ENCODE results near the gene DDRGK1.
A peak's percentile ranks its signal among the peaks of the same experiment; 100 is the strongest.
"Not testable (repeated sequence)": the region's sequence is repeated elsewhere in the genome, so short reads cannot be mapped to it uniquely, and the experiment has no call there.

DDRGK1 gene

GRCh38 chr20:3215359-3215917 is 11.0 kb upstream of the DDRGK1 start:
- not testable (repeated sequence) for DNase-seq (ENCODE audit: low read depth)

- no peak for DNase-seq (ENCODE audit: low read depth)
Observed at GRCh38 chr20:3213226-3213625, 8.7 kb upstream of the DDRGK1 start.

GRCh38 chr20:3210346-3210745 is 5.9 kb upstream of the DDRGK1 start:
- DNase-seq (ENCODE audit: low read depth): no peak

DNA sequence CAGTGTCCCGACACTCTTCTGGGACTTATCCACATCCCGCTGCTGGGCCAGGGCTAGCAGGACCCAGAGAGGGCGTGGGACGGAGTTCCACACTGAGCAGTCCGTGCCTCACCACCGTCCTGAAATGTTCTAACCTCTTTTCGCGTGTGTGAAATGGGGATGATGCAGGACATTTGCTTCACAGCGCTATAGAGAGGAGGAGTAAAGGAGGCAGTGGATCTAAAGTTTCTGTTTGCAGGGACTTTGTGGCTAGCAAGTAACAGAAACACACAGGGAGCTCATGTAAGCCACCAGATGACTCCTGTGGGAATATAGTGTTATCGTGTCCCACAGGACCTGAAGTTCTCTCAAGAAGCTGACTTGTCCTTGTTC is 5.5 kb upstream of the DDRGK1 start:
- DNase-seq (ENCODE audit: low read depth): no peak

DNA sequence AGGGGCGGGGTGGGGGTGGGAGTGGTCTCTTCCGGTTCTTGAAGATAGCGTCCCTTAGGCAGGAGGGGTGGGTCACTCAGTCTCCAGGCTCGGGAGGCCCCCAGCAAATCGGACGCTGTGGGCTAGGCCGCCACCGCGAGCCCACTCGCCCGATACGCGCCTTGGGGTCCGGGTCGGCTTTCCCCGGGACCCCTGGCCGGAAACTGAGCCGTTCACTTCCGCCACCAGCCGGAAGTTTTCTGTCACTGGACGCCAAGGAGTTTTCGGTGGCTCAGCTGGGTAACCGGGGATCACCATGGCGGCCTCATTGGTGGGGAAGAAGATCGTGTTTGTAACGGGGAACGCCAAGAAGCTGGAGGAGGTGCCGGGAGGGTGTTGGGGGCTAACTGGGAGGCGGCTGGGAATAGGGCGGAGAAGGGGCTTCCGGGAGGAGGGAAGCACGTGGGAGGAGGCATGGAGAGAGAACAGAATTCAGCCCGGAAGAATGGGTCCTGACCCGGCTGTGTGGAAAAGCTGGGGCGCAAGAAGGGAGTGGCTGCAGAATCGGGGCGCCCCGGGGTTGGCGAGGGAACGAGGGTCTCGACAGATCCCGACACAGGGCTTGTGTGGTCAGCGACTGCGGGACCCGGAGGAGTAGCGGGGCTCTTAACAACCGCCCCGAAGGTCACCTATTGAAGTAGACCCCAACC is 4.9 kb upstream of the DDRGK1 start, which contains the start of gene ITPA:
Gene ITPA, plus strand, starts transcription at position 242 of the 689 bp plus-strand sequence. Its CDS starts 54 bp downstream, at position 296.
- DNase-seq (ENCODE audit: low read depth): peak; percentile 43

GRCh38 chr20:3208786-3209256 is 4.3 kb upstream of the DDRGK1 start:
- no peak for DNase-seq (ENCODE audit: low read depth)

GRCh38 chr20:3203315-3204123 is 963 bp downstream of the DDRGK1 start:
- DNase-seq (ENCODE audit: low read depth): no peak

DNA sequence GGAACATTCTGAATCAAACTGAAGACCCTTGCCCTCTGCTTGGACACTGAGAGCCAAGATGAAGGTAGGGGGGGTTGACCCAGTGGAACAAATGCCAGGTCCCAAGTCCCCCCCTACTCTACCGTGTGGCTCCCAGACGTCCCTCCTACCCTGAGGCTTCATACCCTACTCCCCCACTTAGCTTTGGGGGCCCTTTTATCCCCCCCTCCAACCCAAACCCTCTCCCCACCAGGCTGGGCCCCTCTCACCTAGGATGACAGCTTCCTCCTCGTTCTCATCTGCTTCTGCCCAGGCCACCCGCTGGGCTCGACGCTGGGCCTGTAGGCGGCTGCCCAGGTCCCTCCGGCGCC is 1.5 kb downstream of the DDRGK1 start:
- no peak for DNase-seq (ENCODE audit: low read depth)

DNA sequence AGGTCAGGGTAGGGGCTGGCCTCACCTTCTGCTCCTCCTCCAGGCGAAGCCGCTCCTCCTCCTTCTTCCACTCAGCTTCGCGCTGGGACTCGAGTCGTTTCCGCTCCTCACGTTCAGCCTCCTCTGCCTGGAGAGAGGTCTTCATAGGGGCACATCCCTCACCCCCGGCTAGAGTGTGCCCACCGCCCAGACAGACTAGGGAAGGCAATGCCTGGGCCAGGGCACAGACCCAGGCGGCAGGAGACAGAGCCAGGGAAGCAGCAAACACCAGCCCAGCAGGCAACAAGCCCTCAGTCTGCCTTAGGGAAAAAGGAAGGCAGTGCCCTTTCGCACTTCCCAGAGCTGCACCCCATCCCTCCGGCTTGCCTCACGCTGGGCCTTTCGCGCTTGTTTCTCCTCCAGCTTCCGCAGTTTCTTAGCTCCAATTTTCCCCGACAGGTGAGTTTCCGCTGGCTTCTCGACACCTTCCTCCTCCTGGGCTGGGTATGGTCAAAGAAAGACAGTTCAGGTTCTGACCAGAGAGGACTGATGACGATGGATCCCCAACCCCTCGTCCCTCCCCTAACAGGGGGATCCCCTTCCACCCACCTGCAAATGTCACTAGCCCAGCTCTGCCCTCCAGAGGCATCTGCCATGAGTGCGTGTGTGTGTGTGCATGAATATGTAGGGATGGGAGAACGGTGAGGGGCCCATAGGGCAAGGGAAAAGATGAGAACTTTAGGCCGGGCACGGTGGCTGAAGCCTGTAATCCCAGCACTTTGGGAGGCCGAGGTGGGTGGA is 4.3 kb downstream of the DDRGK1 start:
- no peak for DNase-seq (ENCODE audit: low read depth)

DNA sequence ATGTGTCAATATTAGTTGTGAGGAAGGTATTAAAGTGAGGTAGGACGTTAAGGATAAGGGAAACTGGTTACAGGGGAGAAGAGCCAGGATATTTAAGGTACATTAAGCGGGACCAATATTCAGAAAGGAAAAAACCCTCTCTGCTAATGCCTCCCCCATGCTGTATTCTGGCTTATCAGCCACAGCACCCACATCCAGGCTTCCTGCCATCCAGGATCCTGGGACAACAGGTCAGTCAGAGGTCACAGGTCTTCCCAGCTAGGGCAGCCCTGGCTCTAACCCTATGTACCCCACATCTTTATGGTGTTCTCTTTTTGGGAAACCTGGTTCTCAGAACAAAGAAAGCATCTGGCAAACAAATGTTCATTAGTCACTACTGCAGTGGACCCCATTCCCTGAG is 5.3 kb downstream of the DDRGK1 start:
- no peak for DNase-seq (ENCODE audit: low read depth)

GRCh38 chr20:3195590-3196237 is 8.8 kb downstream of the DDRGK1 start:
- DNase-seq (ENCODE audit: low read depth): no peak

- no peak for DNase-seq (ENCODE audit: low read depth)
Observed at GRCh38 chr20:3194617-3195280, 9.7 kb downstream of the DDRGK1 start.

DNA sequence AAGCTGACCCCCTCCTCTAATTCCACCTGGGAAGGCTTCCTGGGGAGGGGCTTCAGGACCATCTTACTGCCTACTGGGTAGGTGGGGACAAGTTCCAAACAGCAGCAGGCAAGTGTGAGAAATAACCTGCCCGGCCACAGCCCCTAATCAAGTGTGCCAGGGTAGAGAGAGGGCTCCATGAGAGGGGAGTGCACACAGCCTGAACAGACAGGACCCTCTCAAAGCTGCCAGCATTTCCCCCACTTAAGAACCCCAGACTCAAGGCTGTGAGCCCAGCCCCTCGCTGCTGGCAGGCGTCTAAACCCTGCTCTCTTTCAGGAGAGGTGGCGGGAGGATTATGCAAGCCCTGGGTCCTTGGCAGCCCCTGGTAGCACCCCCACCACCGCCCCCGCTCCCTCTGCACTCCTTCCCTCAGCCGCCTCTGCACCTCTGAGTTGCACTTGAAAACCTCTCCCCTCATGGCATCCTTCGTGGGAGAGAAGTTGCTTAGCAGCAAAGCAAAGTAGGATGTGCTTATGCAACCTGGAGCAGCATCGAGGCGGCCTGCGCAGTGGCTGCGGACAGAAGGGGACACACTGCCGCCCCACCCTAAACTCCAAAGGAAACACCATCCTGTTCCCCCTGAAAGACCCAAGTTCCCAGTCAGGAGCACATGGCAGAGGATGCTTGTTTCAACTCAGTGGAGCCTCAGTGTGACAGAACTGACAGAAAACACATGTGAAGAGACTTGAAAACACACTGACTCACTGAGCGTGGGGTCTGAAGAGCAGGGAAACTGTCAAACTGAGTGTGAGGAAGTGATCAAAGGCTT is 10.5 kb downstream of the DDRGK1 start:
- no peak for DNase-seq (ENCODE audit: low read depth)

GRCh38 chr20:3192226-3193015 is 12.1 kb downstream of the DDRGK1 start:
- DNase-seq (ENCODE audit: low read depth): no peak

DNA sequence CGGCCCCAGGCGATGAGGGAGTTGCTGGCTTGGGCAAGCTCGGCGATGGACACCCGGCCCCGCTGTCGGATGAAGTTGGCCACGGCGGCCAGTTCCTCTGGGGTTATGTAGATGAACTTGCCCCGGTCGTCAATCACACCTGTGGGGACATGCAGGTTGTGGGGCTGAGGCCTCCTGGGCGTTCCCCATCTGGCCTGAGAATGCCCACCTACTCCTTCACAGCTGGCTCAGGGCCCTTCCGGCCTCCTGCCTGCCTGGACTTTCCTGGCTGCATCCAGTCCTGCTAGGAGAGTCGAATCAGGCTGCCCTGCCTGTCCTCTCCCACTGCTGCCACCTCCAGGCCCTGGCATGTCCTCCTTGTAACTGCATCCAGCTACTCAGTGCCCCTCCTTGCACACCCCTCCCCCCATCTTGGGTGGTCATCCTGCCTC is 13.8 kb downstream of the DDRGK1 start:
- no peak for DNase-seq (ENCODE audit: low read depth)

GRCh38 chr20:3189561-3190131 is 14.8 kb downstream of the DDRGK1 start:
- DNase-seq (ENCODE audit: low read depth): no peak

DNA sequence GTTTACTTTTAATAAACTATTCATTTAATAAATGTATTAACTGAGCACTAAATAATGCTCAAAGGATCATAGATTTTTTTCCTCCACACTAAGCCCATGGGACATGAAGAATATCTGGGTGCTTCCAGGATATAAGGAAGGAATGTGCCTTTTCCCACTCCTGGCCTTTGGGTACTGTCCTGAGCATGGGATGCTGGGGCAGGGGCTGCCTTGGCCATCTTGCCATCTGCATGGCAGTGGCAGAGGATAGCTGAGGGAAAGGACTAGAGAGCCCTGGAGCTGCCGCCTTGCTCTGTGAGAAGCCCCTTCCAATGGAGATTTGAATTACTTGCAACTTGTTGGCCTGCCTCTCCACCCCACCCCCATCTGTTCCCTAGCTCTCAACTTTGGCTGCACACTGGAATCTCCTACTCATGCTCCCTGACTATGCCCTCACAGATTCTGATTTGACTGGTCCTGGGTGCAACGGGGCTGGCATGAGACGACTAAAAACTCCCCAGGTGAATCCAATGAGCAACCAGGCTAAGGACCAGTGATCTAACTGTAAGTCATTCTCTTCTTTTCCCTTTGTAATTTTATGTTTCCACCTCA is 15.6 kb downstream of the DDRGK1 start:
- no peak for DNase-seq (ENCODE audit: low read depth)

- not testable (repeated sequence) for DNase-seq (ENCODE audit: low read depth)
Observed at GRCh38 chr20:3187861-3188260, 16.6 kb downstream of the DDRGK1 start.

Measured in activated T-cell treated with anti-CD3 and anti-CD28 coated beads for 1 hour (primary cell).